Panc1 (cell line): ENCODE measurements around the gene KLK12.

Source experiments
- POLR2AphosphoS5 ChIP-seq: IDR thresholded peaks from 2 replicates; pipeline ENCODE4 v1.6.1; 2012; ENCODE audit warnings: mild to moderate bottlenecking, low read depth, low read length, moderate library complexity
- REST ChIP-seq, 2 experiments: IDR thresholded peaks; 2 replicates each; pipeline ENCODE4 v1.6.1; 2011 to 2012; ENCODE audit warnings: low read depth in 2 of 2, control low read depth in 1 of 2, low read length in 1 of 2, mild to moderate bottlenecking in 1 of 2, moderate library complexity in 1 of 2; ENCODE audit not compliant: insufficient read depth in 1 of 2
- TCF7L2 ChIP-seq: IDR thresholded peaks from 2 replicates; pipeline ENCODE4 v1.6.1; 2011; ENCODE audit warnings: mild to moderate bottlenecking, low read depth, low read length, inconsistent platforms
- TF ChIP-seq, protein P1 (sequence below): fragments of 450-650 bp; IDR thresholded peaks from 2 replicates; pipeline ENCODE4 v1.5.1; 2017; ENCODE audit warnings: mild to moderate bottlenecking

DNA sequence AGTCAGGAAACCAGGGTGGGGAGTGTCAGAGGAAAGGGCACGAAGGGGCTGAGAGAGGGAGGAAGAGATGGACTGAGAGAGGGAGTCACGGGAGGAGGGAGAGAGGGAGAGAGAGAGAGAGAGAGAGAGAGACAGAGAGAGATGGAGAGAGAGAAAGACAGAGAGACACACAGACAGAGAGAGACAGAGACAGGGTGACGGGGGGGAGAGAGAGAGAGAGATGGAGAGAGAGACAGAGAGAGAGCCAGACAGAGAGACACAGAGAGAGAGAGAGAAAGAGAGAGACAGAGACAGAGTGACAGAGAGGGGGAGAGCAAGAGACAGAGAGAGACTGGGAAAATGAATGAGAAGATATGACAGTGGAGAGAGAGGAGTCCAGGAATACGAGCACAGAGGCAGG lies 48.4 kb upstream of the KLK12 start:
- TF ChIP-seq, protein P1, sequence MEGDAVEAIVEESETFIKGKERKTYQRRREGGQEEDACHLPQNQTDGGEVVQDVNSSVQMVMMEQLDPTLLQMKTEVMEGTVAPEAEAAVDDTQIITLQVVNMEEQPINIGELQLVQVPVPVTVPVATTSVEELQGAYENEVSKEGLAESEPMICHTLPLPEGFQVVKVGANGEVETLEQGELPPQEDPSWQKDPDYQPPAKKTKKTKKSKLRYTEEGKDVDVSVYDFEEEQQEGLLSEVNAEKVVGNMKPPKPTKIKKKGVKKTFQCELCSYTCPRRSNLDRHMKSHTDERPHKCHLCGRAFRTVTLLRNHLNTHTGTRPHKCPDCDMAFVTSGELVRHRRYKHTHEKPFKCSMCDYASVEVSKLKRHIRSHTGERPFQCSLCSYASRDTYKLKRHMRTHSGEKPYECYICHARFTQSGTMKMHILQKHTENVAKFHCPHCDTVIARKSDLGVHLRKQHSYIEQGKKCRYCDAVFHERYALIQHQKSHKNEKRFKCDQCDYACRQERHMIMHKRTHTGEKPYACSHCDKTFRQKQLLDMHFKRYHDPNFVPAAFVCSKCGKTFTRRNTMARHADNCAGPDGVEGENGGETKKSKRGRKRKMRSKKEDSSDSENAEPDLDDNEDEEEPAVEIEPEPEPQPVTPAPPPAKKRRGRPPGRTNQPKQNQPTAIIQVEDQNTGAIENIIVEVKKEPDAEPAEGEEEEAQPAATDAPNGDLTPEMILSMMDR: no peak
- no peak for TF ChIP-seq REST (IDR thresholded peaks at IDR 0.05; ENCODE audit: insufficient read depth in 1 of 2, low read depth in 2 of 2, low read length in 1 of 2)
- no peak for TF ChIP-seq TCF7L2
- no peak for TF ChIP-seq POLR2AphosphoS5
